Bronchial epithelial cell (primary cell): ENCODE results near the gene TMEM63C. TPM values are rescaled to one million over a fixed set of nuclear protein-coding genes. Genes with fewer than 3 reads are reported as not detected.

Experiments used
- DNase-seq: peaks from one replicate; pipeline ENCODE4 v3.0.0-alpha.2; 2010; ENCODE audit warnings: low read depth
- FAIRE-seq: peaks from 2 replicates; lab custom pipeline; 2011; peaks lifted over from hg19 to GRCh38; lab: Jason Lieb, UNC
- H3K27me3 ChIP-seq: 2 replicates; pipeline ENCODE4 v1.5.1; 2011; ENCODE audit warnings: low read length; ENCODE audit not compliant: control insufficient read depth, insufficient read depth
- H3K36me3 ChIP-seq: 2 replicates; pipeline ENCODE4 v1.5.1; 2011; ENCODE audit warnings: low read length; ENCODE audit not compliant: control insufficient read depth, insufficient read depth
- H3K4me3 ChIP-seq: 2 replicates; pipeline ENCODE4 v1.5.1; 2011; ENCODE audit warnings: mild to moderate bottlenecking, low read depth, low read length, control low read depth
- total RNA-seq: library from RNA; depleted of rRNA; stranded (reverse); fragments of >200 nt; gene quantifications from 2 replicates; pipeline ENCODE4 v1.2.1, GENCODE V29; 2014
- TF ChIP-seq, protein P1 (sequence below): IDR thresholded peaks from 2 replicates; pipeline ENCODE4 v1.5.1; 2011; ENCODE audit warnings: mild to moderate bottlenecking, moderate library complexity, low read length, control low read depth, inconsistent platforms; ENCODE audit not compliant: insufficient read depth, severe bottlenecking

TMEM63C gene
- total RNA-seq, 1 donor from 2014 or later, result 0.79 TPM

DNA sequence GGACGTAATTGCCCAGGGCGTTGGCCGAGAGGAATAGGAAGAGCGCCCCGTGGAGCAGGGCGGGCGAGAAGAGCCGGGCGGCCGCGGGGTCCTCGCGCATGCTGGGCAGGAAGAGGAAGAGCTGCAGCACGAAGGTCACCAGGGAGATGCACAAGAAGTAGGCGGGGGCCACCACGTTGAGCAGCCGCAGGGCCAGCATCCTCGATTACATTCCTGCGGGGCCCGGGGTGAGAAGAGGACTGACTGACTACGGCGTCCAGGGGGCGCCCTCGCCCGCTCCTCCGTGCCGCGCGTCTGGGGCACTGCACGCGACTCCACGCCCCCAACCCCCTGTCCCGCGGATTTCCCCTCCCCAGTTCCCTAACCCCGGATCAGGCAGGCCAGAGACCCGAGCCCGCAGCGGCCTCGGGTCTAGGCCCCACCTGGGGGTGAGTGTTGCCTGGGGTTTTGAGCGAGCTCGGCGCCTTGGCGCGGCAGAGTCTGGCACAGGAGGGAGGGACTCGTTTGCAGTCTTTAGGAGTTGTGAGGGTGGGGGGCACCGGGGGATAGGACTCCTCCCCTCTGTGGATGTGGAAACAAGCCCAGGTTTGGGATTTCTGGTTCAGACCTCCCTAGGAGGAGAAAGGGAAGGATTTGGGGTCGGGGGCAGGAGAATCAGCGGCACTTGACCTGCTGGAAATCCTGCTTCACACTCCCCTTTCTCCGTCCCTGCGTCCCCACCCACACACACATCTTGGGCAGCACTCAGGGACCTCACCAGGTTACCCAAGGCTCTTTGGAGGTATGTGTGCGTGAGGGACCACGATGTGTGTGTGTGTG, 41.8 kb upstream of the TMEM63C start:
- Histone ChIP-seq H3K36me3 (no peaks in the 10 kb centered on the region), H3K4me3 (no peak overlapping the region), H3K27me3 (peaks cover 41% of the 10 kb centered on the region)
- TF ChIP-seq, protein P1, sequence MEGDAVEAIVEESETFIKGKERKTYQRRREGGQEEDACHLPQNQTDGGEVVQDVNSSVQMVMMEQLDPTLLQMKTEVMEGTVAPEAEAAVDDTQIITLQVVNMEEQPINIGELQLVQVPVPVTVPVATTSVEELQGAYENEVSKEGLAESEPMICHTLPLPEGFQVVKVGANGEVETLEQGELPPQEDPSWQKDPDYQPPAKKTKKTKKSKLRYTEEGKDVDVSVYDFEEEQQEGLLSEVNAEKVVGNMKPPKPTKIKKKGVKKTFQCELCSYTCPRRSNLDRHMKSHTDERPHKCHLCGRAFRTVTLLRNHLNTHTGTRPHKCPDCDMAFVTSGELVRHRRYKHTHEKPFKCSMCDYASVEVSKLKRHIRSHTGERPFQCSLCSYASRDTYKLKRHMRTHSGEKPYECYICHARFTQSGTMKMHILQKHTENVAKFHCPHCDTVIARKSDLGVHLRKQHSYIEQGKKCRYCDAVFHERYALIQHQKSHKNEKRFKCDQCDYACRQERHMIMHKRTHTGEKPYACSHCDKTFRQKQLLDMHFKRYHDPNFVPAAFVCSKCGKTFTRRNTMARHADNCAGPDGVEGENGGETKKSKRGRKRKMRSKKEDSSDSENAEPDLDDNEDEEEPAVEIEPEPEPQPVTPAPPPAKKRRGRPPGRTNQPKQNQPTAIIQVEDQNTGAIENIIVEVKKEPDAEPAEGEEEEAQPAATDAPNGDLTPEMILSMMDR, result peak; percentile 79
- DNase-seq (no peak), FAIRE-seq (no peak)

DNA sequence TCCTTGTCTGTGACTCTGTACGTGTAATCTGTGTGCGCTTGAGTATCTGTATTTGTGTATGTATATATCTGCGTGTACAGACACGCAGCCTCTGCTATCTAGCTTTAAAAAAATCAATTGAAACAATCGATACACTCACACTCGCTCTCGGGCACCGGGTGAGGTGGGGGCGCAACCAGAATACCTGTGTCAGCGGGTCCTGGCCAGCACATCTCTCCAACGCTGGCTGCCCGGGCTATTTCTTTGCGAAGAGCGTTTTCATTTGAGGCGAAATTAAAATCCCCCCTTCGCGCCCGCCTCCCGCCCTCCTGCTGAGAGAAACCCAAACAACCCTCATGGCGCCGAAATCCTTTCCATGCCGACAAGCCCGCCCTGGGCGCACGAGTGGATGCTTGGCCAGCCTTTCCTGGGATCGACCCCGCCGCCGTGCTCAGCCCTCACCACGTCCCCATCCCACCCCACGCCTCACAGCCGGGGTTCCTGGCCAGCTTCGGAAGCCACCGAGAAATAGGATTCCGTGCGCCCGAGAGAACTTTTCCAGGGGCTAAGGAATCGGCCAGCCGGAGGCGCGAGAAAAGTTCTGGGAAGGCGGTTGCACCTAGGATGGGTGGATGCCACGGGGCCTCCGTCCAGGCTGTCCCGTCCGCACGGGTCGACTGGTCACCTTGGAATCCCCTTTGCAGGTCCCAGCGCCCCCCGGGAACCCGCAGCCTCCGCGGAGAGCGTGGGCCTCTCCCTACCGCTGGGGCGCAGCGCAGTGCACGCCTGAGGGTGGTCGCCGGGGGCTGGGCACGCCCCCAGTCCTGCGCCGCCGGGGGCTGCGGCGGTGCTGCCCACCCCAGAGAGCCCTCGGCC, 41.0 kb upstream of the TMEM63C start:
- TF ChIP-seq, protein P1, result no peak
- Histone ChIP-seq H3K36me3 (no peaks in the 10 kb centered on the region), H3K4me3 (no peak overlapping the region), H3K27me3 (peaks cover 41% of the 10 kb centered on the region)
- no peak for FAIRE-seq
- no peak for DNase-seq

DNA sequence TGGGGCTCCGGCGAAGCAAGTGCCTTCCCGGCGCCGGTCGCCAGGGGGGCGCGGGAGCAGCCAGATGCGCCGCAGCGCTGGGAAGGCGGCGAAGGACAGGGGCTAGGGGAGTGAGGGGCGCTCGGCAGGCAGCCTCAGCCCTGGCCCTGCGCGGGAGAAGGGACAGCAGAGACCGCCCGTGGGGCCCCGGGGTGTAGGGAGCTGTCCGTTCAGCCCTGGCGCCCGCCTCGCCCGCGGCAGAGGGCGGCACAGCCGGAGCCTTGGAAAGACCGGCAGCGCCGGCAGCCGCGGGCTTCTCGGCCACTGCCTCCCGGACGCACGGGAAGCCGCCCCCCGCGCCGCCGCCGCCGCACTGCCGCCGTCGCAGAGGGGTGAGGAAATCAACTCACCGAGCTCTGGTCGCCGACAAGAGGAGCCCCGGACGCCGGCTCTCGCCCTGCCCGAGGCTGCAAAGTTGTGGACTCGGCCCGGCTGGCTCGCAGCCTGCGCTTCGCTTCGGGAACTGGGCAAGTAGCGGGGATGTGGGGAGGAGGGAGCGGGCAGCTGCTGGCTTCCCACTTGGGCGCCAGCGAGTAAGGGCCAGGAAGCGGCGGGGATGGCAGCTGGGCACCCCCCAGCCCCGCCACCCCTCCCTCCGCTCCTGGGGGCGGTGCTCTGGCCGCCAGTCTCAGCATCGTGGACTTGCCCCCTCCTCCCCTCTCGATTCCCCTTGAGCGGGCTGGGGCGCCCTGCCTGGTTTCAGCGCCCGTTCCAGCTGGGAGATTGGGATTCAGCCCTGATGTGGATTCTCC, 40.2 kb upstream of the TMEM63C start, which contains the start of gene ZDHHC22:
Gene ZDHHC22 (minus strand): TSS at position 578 of the 791 bp plus-strand sequence. CDS start 2,053 bp downstream, outside the sequence.
- Histone ChIP-seq H3K36me3 (no peaks in the 10 kb centered on the region), H3K27me3 (peaks cover 41% of the 10 kb centered on the region), H3K4me3 (no peak within 1 kb of the TSS)
- TF ChIP-seq, protein P1, result peak; percentile 9
- no peak for DNase-seq
- no peak for FAIRE-seq

DNA sequence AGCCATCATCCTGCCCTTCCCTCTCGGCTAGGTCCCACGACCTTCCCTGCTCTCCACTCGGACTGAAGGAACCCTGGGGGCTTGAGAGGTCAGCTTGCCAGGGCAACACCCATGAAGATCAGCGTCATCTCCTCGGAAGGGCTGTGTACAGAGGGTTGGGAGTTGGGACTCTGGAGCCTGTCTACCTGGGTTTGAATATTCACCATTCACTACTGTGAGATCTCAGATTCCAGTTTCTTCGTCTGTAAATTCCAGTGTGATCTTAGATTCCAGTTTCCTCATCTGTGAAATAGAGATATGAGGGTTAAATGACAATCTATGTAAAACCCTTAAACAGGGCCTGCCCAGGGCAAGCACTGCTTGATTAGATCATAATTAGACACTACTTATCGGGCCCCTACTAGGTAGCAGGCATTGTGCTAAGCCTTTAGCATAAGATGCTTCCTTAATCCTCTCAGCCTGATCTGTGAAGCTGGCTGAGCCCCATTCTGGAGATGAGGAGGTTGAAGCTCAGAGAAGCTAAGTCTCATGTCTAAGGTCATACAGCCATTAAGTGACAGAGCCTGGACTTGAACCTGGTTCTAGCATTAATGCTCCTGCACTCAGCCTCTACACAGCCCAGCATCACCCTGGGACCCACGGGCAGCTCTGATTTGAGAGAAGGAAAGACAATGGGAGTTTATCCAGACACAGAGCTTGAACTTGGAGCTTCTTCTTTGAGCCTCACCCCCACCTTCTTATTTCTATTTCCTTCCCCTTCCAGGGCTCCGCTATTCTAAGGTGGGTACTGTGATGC, 39.4 kb upstream of the TMEM63C start:
- DNase-seq, result no peak
- no peak for FAIRE-seq
- Histone ChIP-seq H3K4me3 (no peak overlapping the region), H3K27me3 (peaks cover 39% of the 10 kb centered on the region), H3K36me3 (no peaks in the 10 kb centered on the region)
- TF ChIP-seq, protein P1, result no peak

DNA sequence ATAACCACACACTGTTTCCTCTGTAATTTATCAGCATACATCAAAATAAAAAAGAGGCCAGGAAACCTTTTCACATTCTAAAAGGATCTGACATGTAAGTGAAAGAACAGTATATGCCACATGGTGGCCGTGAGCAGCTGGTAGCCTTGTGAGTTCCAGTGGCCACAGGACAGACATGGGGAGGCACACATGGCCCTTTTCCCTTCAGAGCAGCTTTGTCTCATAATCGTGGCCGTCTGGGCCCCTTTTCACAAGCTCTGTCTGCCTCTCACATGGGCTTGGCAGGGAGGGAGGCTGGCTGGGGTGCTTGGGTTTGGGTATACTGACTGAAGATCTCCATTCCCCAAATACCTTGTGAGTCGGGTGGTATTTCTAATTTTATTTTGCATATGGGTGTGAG, 38.5 kb upstream of the TMEM63C start:
- FAIRE-seq (peak; percentile 28), DNase-seq (no peak)
- H3K27me3 ChIP-seq, result peaks cover 39% of the 10 kb centered on the region
- TF ChIP-seq, protein P1, result no peak
- H3K4me3 ChIP-seq, result no peak overlapping the region
- H3K36me3 ChIP-seq, result no peaks in the 10 kb centered on the region
